Activated CD8-positive, alpha-beta T cell treated with anti-CD3 and anti-CD28 coated beads for 36 hours (primary cell): ENCODE results near the gene CNTNAP2. TPM values are rescaled to one million over a fixed set of nuclear protein-coding genes. Genes with fewer than 3 reads are reported as not detected.

Experiments used
- ATAC-seq: fragments of 200-7000 bp; cut with Tn5 transposase; one replicate; pipeline ENCODE4 v1.10.0; 2021; ENCODE audit warnings: mild to moderate bottlenecking, moderate library complexity
- CTCF ChIA-PET: fragments of 350-600 bp; sonication (Branson Sonifier 250); formaldehyde crosslinking; loops from one replicate; lab custom pipeline; 2021; ENCODE audit warnings: antibody characterized with exemption; lab: Charles Lee
- POLR2A ChIA-PET: fragments of 350-600 bp; sonication (Branson Sonifier 250); formaldehyde crosslinking; loops from one replicate; lab custom pipeline; 2021; ENCODE audit warnings: antibody characterized with exemption; lab: Charles Lee
- DNase-seq: peaks from one replicate; pipeline ENCODE4 v3.0.0-alpha.2; 2020
- H3K27ac Mint-ChIP-seq: one replicate; pipeline ENCODE4 v1.8.0; 2021; ENCODE audit warnings: mild to moderate bottlenecking, mixed read lengths
- H3K27me3 Mint-ChIP-seq: one replicate; pipeline ENCODE4 v1.8.0; 2021; ENCODE audit warnings: mixed read lengths
- H3K36me3 Mint-ChIP-seq: one replicate; pipeline ENCODE4 v1.8.0; 2021; ENCODE audit warnings: low read depth, mixed read lengths
- H3K4me1 Mint-ChIP-seq: one replicate; pipeline ENCODE4 v1.8.0; 2021; ENCODE audit warnings: low read depth, mixed read lengths
- H3K4me3 Mint-ChIP-seq: one replicate; pipeline ENCODE4 v1.8.0; 2021; ENCODE audit warnings: mild to moderate bottlenecking, moderate library complexity, mixed read lengths
- H3K9me3 Mint-ChIP-seq: one replicate; pipeline ENCODE4 v1.8.0; 2021; ENCODE audit warnings: mixed read lengths
- intact Hi-C: fragments of 100-400 bp; cut with micrococcal nuclease; formaldehyde crosslinking; loops from one replicate; pipeline ENCODE4 v1.10.0; 2022
- total RNA-seq, 2 experiments: library from RNA; stranded (reverse); gene quantifications; one replicate each; pipeline ENCODE4 v1.2.3, GENCODE V29; 2021
- TF ChIP-seq, protein P1 (sequence below): fragments of 200-600 bp; IDR thresholded peaks from one replicate; pipeline ENCODE4 v1.8.0; 2022; ENCODE audit warnings: antibody characterized with exemption, mild to moderate bottlenecking

Gene CNTNAP2
- total RNA-seq, 2 experiments from 2014 or later = not detected

DNA sequence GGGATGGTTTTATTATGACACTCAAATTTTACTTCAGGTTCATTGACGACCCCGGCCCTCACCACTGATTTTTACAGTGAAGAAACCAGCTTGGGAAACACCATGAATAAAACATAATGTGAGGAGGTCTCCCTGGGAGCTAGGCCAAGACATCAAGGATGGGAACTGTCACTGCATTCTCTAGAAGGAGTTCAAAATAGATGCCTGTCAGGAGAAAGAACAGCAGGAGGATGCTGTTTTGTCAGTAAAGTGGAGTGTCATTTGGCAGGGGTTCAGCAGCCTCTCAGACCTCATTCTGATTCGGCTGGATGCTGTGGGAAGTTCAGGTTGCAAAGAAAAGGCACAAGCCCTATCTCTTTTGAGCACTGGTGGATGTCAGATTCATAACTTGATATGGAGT lies 2113.7 kb downstream of the CNTNAP2 start:
- CTCF ChIA-PET = no interaction called here

DNA sequence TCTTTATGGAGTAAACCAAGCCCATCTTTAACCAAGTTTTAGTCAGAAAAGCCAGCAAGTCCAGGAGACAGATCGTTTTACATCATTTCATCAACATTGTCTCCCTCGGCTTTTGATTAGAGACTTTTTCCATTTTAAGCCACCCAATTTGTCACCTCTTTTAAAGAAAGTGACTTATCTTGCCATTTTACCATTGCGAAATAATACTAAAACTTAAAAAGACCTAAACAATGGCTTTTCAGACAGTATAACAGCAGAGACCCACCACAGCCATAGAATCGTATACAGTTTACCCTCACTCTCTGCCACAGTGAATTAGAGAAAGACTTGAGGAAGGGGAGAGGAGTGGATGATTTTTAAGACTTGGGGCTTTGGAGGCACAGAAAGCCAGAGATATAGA lies 2114.3 kb downstream of the CNTNAP2 start:
- TF ChIP-seq, protein P1, sequence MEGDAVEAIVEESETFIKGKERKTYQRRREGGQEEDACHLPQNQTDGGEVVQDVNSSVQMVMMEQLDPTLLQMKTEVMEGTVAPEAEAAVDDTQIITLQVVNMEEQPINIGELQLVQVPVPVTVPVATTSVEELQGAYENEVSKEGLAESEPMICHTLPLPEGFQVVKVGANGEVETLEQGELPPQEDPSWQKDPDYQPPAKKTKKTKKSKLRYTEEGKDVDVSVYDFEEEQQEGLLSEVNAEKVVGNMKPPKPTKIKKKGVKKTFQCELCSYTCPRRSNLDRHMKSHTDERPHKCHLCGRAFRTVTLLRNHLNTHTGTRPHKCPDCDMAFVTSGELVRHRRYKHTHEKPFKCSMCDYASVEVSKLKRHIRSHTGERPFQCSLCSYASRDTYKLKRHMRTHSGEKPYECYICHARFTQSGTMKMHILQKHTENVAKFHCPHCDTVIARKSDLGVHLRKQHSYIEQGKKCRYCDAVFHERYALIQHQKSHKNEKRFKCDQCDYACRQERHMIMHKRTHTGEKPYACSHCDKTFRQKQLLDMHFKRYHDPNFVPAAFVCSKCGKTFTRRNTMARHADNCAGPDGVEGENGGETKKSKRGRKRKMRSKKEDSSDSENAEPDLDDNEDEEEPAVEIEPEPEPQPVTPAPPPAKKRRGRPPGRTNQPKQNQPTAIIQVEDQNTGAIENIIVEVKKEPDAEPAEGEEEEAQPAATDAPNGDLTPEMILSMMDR = no peak
- intact Hi-C loops = no loop called here
- no peak overlapping the region for H3K27ac Mint-ChIP-seq
- DNase-seq = no peak
- peaks cover 3% of the 10 kb centered on the region for H3K27me3 Mint-ChIP-seq
- no peaks in the 10 kb centered on the region for H3K36me3 Mint-ChIP-seq
- H3K4me1 Mint-ChIP-seq = no peaks in the 10 kb centered on the region
- no peak overlapping the region for H3K4me3 Mint-ChIP-seq
- CTCF ChIA-PET = no interaction called here
- no peak for ATAC-seq
- no peaks in the 10 kb centered on the region for H3K9me3 Mint-ChIP-seq
- POLR2A ChIA-PET = no interaction called here

More for the DNA sequence above, 2113.7 kb downstream of the CNTNAP2 start:
- peaks cover 6% of the 10 kb centered on the region for H3K27me3 Mint-ChIP-seq
- no peaks in the 10 kb centered on the region for H3K9me3 Mint-ChIP-seq
- POLR2A ChIA-PET = no interaction called here
- no peak overlapping the region for H3K27ac Mint-ChIP-seq
- no peaks in the 10 kb centered on the region for H3K4me1 Mint-ChIP-seq
- TF ChIP-seq, protein P1 = no peak
- H3K36me3 Mint-ChIP-seq = no peaks in the 10 kb centered on the region
- DNase-seq (no peak), ATAC-seq (no peak)
- intact Hi-C loops = no loop called here
- no peak overlapping the region for H3K4me3 Mint-ChIP-seq

DNA sequence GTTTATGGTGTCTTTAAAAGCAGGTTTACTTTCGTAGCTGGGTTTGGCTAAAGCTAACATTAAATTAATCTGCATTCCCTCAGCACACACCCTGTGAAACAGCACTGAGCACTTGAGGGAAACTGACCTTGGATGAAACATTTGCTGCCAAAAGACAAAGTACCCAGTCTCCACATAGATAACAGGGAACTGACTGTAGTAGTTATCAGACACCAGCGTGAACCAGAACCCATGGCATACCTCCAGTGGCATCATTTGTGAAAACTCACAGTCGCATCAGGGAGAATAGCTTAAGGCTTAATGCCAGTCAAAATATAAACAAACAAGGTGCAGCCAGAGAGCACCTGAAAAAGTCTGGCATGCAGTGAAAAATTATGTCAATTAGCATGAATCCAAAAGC lies 2116.2 kb downstream of the CNTNAP2 start:
- Mint-ChIP-seq H3K4me3 (no peak overlapping the region), H3K4me1 (no peaks in the 10 kb centered on the region), H3K27me3 (peaks cover 3% of the 10 kb centered on the region), H3K27ac (no peak overlapping the region), H3K36me3 (no peaks in the 10 kb centered on the region), H3K9me3 (no peaks in the 10 kb centered on the region)
- ChIA-PET CTCF (interaction anchor here (2.0 kb wide), 1 partner anchor 10 kb away, joined by 8 read pairs; no protein-coding TSS in a partner anchor), POLR2A (no interaction called here)
- TF ChIP-seq, protein P1 = no peak
- no peak for DNase-seq
- no peak for ATAC-seq
- intact Hi-C loops = no loop called here

DNA sequence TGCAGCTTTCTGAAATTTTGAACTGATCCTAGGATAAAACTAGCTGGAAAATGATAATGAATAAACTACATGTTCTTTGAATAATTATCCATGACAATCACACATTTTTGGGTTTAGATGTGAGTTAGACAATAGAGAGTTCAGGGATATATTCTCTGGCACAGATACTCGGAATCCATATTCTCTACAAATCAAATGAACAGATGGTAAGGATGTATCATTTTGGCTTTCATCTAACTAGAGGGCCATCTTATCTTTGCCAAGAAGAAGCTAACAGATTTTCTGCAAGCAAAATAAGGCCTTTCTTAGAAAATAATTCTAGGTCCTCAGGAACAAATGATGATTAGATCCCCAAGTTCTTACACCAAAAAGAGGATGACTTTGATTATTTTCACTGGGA lies 2118.1 kb downstream of the CNTNAP2 start:
- DNase-seq (no peak), ATAC-seq (no peak)
- CTCF ChIA-PET = no interaction called here
- intact Hi-C loops = no loop called here
- Mint-ChIP-seq H3K27me3 (peaks cover 1% of the 10 kb centered on the region), H3K9me3 (no peaks in the 10 kb centered on the region), H3K4me1 (no peaks in the 10 kb centered on the region), H3K36me3 (no peaks in the 10 kb centered on the region), H3K27ac (no peak overlapping the region), H3K4me3 (no peak overlapping the region)
- TF ChIP-seq, protein P1 = no peak
- POLR2A ChIA-PET = no interaction called here

DNA sequence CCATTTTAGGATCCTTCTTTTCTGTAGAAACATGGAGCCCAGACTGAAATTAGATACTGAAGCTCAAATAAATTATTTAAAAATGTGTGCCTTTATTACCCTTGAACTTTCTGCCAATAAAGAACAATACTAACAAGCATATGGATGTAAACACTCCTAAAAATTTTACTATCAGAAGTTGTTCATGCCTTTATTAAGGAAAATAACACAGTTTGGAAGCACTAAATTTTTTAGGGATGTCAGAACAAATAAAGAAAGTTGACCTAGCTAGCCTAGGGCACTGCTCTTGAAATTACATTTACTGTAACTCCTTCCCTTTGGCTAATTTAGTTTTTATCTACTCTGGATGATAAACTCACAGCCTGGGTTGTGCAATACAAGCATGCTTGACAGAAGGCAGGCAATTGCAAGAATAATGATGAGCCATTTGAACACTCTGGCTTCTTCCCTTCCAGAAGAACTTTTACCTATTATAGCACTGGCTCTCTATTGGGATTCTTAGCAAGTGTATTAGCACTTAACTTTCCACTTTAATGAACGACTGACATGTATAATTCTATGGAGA lies 2122.2 kb downstream of the CNTNAP2 start:
- H3K36me3 Mint-ChIP-seq = no peaks in the 10 kb centered on the region
- no peaks in the 10 kb centered on the region for H3K9me3 Mint-ChIP-seq

More for the DNA sequence above, 2122.2 kb downstream of the CNTNAP2 start:
- intact Hi-C loops = no loop called here
- POLR2A ChIA-PET = no interaction called here
- Mint-ChIP-seq H3K27ac (no peak overlapping the region), H3K27me3 (peaks cover 19% of the 10 kb centered on the region), H3K4me1 (no peaks in the 10 kb centered on the region), H3K4me3 (no peak overlapping the region)
- TF ChIP-seq, protein P1 = no peak
- CTCF ChIA-PET = interaction anchor here (1.2 kb wide), 1 partner anchor 27 kb away, joined by 3 read pairs; no protein-coding TSS in a partner anchor
- DNase-seq (no peak), ATAC-seq (no peak)
